Measurements from ENCODE around the gene ADAMTSL4.

Gene ADAMTSL4

DNA sequence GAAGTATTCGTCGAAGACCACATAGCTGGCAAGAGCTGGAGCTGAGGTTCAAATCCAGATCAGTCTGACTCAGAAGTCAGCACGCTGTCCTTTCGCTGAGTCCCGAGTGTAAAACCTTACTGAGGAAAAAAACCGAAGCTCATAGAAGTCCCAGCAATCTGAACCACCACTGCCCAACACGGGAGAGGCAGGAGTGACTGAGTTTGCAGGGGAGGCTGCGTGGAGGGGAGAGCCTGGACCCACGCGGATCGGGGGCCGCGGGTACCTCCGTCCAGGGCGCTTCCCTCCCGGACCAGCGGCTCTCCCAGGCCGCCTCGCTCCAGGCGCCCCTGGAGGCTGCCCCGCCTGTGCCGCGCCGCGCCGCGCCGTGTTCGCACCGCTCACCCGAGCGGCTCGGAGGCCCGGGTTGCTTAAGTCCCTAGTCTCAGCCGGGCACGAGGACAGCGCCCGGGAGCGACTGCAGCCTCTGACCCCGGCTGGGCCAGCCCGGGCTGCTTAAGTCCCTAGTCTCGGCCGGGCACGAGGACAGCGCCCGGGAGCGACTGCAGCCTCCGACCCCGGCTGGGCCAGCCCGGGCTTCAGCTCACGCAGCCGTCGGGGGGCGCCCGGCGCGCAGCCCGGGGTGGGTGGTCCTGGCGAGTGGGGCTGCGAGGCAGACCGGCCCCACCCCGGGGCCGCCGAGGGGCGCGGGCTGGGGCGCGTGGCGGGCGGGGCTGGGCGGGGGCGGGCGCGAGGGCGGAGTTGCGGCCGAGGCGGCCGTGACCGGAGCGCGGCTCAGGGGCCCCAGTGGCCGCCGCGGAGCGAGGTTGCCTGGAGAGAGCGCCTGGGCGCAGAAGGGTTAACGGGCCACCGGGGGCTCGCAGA lies at the start of gene ADAMTSL4:
Gene ADAMTSL4 (plus strand): TSS at position 777 of the 864 bp plus-strand sequence. CDS start 2,881 bp downstream, outside the sequence.
- TF ChIP-seq, protein P1, sequence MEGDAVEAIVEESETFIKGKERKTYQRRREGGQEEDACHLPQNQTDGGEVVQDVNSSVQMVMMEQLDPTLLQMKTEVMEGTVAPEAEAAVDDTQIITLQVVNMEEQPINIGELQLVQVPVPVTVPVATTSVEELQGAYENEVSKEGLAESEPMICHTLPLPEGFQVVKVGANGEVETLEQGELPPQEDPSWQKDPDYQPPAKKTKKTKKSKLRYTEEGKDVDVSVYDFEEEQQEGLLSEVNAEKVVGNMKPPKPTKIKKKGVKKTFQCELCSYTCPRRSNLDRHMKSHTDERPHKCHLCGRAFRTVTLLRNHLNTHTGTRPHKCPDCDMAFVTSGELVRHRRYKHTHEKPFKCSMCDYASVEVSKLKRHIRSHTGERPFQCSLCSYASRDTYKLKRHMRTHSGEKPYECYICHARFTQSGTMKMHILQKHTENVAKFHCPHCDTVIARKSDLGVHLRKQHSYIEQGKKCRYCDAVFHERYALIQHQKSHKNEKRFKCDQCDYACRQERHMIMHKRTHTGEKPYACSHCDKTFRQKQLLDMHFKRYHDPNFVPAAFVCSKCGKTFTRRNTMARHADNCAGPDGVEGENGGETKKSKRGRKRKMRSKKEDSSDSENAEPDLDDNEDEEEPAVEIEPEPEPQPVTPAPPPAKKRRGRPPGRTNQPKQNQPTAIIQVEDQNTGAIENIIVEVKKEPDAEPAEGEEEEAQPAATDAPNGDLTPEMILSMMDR (IDR thresholded peaks at IDR 0.05; ENCODE audit: low read length, missing control alignments) = no peak
- peak; percentile 77 for DNase-seq (ENCODE audit: low read depth)
- H3K4me3 ChIP-seq (replicated peaks; ENCODE audit: low read depth, low read length) = peak within 1 kb of the TSS; percentile 61

DNA sequence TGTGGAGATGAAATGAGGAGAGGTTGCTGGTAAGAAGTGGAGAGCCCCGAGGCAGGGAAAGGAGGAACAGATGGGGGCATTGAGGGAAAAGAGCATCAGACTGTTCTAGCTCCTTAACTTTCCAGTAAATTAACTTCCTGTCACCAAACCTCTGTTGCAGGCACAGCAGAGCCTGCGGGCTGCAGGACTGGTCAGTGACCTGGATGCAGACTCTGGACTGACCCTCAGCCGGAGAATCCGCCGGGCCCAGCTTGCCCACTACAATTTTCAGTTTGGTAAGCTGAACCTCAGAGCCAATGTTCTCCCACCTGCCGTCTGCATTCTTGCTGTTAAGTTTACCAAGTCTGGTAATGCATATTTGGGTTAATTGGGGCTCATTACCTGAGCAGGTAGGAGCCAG lies 43.8 kb upstream of the ADAMTSL4 start:
- TF ChIP-seq, protein P1 (IDR thresholded peaks at IDR 0.05; ENCODE audit: low read length, missing control alignments) = no peak
- DNase-seq (ENCODE audit: low read depth) = no peak
- H3K4me3 ChIP-seq (replicated peaks; ENCODE audit: low read depth, low read length) = no peak overlapping the region

DNA sequence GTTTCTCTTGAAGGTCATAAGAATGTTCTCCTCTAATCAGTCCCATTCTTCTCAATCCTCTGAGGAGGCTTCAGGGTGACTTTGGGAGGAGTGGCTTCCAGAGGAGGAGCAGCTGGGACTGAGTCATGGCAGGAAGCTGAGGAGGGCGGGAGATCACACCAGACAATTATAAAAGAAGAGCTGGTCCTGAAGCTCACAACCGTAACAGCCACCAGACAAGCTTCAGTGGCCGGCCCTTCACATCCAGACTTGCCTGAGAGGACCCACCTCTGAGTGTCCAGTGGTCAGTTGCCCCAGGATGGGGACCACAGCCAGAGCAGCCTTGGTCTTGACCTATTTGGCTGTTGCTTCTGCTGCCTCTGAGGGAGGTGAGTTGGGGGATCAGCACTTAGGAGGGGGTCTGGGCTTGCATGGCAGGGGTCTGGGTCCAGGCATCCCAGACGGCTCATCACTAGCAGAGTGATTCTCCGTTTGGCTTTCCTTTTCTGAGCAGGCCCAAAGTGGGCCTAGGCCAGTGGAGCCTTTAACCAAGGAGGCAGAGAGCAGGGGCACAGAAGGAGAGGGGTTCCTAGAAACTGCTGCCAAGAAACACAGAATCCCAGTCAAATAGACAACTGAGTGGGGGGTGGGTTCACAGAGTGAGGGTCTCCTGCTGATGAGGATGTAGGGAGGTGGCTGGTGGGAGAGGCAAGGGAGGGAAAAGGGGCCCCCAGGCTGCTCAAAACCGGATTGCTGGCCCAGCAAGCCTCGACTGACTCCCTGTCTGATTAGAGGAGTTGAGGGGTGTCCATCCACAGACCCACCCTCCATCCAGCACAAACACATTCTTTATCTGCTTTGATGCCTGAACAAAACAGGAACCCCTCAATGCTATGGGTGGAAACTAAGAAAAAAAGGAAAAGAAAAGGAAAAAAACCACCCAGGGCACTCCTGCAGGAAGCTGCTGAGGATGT lies 41.0 kb upstream of the ADAMTSL4 start, which contains the start of gene ECM1:
Gene ECM1 (plus strand): TSS at position 198 of the 953 bp plus-strand sequence. CDS start 101 bp downstream, at position 299.
- TF ChIP-seq, protein P1 (IDR thresholded peaks at IDR 0.05; ENCODE audit: low read length, missing control alignments) = no peak
- DNase-seq (ENCODE audit: low read depth) = peak; percentile 83
- H3K4me3 ChIP-seq (replicated peaks; ENCODE audit: low read depth, low read length) = peak within 1 kb of the TSS; percentile 46

DNA sequence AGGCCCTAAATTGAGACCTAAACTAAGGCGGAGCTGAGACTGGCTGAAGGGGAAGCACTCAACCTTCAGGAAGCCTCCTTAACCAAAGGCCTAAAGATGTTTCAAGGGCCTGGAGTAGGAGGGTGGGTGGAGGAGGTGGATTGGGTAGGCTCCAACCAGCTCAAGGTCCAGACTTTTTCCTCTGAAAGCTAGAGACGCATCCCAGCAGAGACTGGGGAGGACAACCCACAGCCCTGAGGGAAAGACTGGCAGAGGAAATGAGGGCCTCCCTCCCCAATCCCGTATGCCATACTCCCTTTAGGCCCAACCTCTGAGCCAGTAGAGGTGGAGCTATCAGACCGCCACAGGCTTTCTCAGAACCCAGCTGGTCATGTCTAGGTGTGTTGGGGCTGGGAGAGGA lies 40.2 kb upstream of the ADAMTSL4 start:
- TF ChIP-seq, protein P1 (IDR thresholded peaks at IDR 0.05; ENCODE audit: low read length, missing control alignments) = no peak
- DNase-seq (ENCODE audit: low read depth) = no peak
- H3K4me3 ChIP-seq (replicated peaks; ENCODE audit: low read depth, low read length) = no peak overlapping the region

DNA sequence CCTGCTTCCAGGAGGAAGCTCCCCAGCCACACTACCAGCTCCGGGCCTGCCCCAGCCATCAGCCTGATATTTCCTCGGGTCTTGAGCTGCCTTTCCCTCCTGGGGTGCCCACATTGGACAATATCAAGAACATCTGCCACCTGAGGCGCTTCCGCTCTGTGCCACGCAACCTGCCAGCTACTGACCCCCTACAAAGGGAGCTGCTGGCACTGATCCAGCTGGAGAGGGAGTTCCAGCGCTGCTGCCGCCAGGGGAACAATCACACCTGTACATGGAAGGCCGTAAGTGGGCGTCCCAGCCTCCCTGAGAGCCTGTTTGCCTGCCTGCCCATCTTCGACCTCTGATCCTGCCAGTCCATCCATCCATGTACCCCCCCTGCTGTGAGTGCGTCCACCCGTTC lies 37.7 kb upstream of the ADAMTSL4 start:
- no peak for DNase-seq (ENCODE audit: low read depth)
- TF ChIP-seq, protein P1 (IDR thresholded peaks at IDR 0.05; ENCODE audit: low read length, missing control alignments) = no peak
- H3K4me3 ChIP-seq (replicated peaks; ENCODE audit: low read depth, low read length) = no peak overlapping the region

DNA sequence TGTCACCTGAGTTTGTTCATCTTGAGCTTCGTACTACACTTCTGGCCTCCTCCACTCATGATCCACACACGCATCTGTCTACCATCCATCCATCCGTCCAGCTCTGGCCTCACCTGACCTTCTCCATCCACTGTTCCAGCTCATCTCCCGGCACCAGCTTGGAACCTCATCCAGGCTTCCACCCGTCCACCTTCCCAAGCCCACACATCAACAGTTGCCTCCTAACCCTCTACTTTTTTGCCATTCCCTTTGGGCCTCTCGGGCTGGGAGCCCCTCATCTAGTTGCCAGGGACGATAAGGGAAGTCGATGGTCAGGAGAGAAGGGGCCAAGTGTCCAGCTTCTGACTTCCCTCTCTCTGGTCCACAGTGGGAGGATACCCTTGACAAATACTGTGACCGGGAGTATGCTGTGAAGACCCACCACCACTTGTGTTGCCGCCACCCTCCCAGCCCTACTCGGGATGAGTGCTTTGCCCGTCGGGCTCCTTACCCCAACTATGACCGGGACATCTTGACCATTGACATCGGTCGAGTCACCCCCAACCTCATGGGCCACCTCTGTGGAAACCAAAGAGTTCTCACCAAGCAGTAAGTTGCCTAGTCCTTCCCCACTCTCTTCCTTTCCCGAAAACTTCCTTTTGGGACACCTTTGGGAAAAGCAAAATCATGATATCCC lies 37.1 kb upstream of the ADAMTSL4 start:
- H3K4me3 ChIP-seq (replicated peaks; ENCODE audit: low read depth, low read length) = no peak overlapping the region
- TF ChIP-seq, protein P1 (IDR thresholded peaks at IDR 0.05; ENCODE audit: low read length, missing control alignments) = no peak
- DNase-seq (ENCODE audit: low read depth) = no peak

Measured in fibroblast of pulmonary artery (primary cell).